HepG2 (cell line): Measurements from ENCODE around the gene INKA1. TPM values are rescaled to one million over a fixed set of nuclear protein-coding genes. Genes with fewer than 3 reads are reported as not detected.

ENCODE experiments used
- ADNP ChIP-seq: sonication (generic); formaldehyde crosslinking; IDR thresholded peaks from 2 replicates; pipeline ENCODE4 v1.4.0; 2020; ENCODE audit warnings: missing genetic modification reagents
- BATF2 ChIP-seq: sonication (generic); formaldehyde crosslinking; IDR thresholded peaks from 2 replicates; pipeline ENCODE4 v1.8.0; 2022; ENCODE audit warnings: mild to moderate bottlenecking, missing genetic modification reagents, moderate library complexity
- CEBPG ChIP-seq: IDR thresholded peaks from 2 replicates; pipeline ENCODE4 v1.6.1; 2016
- CHCHD3 ChIP-seq: sonication (generic); formaldehyde crosslinking; IDR thresholded peaks from 2 replicates; pipeline ENCODE4 v1.8.0; 2022; ENCODE audit warnings: mild to moderate bottlenecking, missing genetic modification reagents, moderate library complexity
- KDM1A ChIP-seq: IDR thresholded peaks from 2 replicates; pipeline ENCODE4 v1.6.1; 2016; ENCODE audit warnings: missing compliant biosample characterization
- ONECUT2 ChIP-seq: sonication (generic); formaldehyde crosslinking; IDR thresholded peaks from 2 replicates; pipeline ENCODE4 v1.4.0; 2020; ENCODE audit warnings: missing genetic modification reagents
- SIX4 ChIP-seq: sonication (generic); formaldehyde crosslinking; IDR thresholded peaks from 2 replicates; pipeline ENCODE4 v1.4.0; 2020; ENCODE audit warnings: missing genetic modification reagents
- TCF12 ChIP-seq, 2 experiments: fragments of 450-650 bp in 1 of 2; sonication (generic) in 1 of 2; formaldehyde crosslinking in 1 of 2; IDR thresholded peaks; 2 replicates each; pipeline versions ENCODE4 v1.6.1 to v1.8.0; 2017 to 2022; ENCODE audit warnings: antibody characterized with exemption in 1 of 2, mild to moderate bottlenecking in 1 of 2, missing genetic modification reagents in 1 of 2, moderate library complexity in 1 of 2
- THYN1 ChIP-seq: sonication (generic); formaldehyde crosslinking; IDR thresholded peaks from 2 replicates; pipeline ENCODE4 v1.8.1; 2023; ENCODE audit warnings: low read depth, mild to moderate bottlenecking, moderate library complexity, missing genetic modification reagents, borderline replicate concordance
- ZBTB42 ChIP-seq: sonication (generic); formaldehyde crosslinking; IDR thresholded peaks from 2 replicates; pipeline ENCODE4 v1.5.0; 2020; ENCODE audit warnings: mild to moderate bottlenecking, missing genetic modification reagents
- ZNF30 ChIP-seq: sonication (generic); formaldehyde crosslinking; IDR thresholded peaks from 2 replicates; pipeline ENCODE4 v1.5.0; 2020; ENCODE audit warnings: mild to moderate bottlenecking, missing genetic modification reagents
- ZNF326 ChIP-seq: sonication (generic); formaldehyde crosslinking; IDR thresholded peaks from 2 replicates; pipeline ENCODE4 v1.4.0; 2020; ENCODE audit warnings: missing genetic modification reagents, borderline replicate concordance
- ZNF383 ChIP-seq: sonication (generic); formaldehyde crosslinking; IDR thresholded peaks from 2 replicates; pipeline ENCODE4 v1.4.0; 2020; ENCODE audit warnings: missing genetic modification reagents, mild to moderate bottlenecking, borderline replicate concordance
- ZNF543 ChIP-seq: sonication (generic); formaldehyde crosslinking; IDR thresholded peaks from 2 replicates; pipeline ENCODE4 v1.4.0; 2020; ENCODE audit warnings: mild to moderate bottlenecking, missing genetic modification reagents
- ZNF570 ChIP-seq: sonication (generic); formaldehyde crosslinking; IDR thresholded peaks from 2 replicates; pipeline ENCODE4 v1.4.0; 2020; ENCODE audit warnings: mild to moderate bottlenecking, missing genetic modification reagents, borderline replicate concordance
- polyA plus RNA-seq, 8 experiments: library from polyadenylated mRNA; depleted of rRNA in 3 of 8; stranded (reverse) in 7 of 8; unstranded in 1 of 8; fragments of >200 nt; fragmentation: Illumina TruSeq in 4 of 8; extraction: Trizol in 4 of 8; gene quantifications; 2 replicates each; pipeline versions ENCODE4 v1.2.1 to v1.2.3, GENCODE V29; 2011 to 2016; ENCODE audit warnings: low read depth in 4 of 8, missing spikeins in 1 of 8, mixed read lengths in 1 of 8; ENCODE audit not compliant: insufficient read depth in 1 of 8
- total RNA-seq, 5 experiments: library from RNA; depleted of rRNA; stranded (reverse); fragments of >200 nt; fragmentation: Illumina TruSeq; extraction: Trizol; gene quantifications; 2 replicates each; pipeline ENCODE4 v1.2.3, GENCODE V29; 2016; ENCODE audit warnings: low read depth in 1 of 5
- TF ChIP-seq, protein P1 (sequence below): sonication (generic); formaldehyde crosslinking; IDR thresholded peaks from 2 replicates; pipeline ENCODE4 v1.4.0; 2020; ENCODE audit warnings: mild to moderate bottlenecking, missing genetic modification reagents
- TF ChIP-seq, protein P2 (sequence below): sonication (generic); formaldehyde crosslinking; IDR thresholded peaks from 2 replicates; pipeline ENCODE4 v1.4.0; 2020; ENCODE audit warnings: missing genetic modification reagents, borderline replicate concordance
- TF ChIP-seq, protein P3 (sequence below): fragments of 450-650 bp; IDR thresholded peaks from 2 replicates; pipeline ENCODE4 v1.6.1; 2017; ENCODE audit warnings: mild to moderate bottlenecking
- TF ChIP-seq, protein P4 (sequence below): sonication (generic); formaldehyde crosslinking; IDR thresholded peaks from 2 replicates; pipeline ENCODE4 v1.8.1; 2022; ENCODE audit warnings: mild to moderate bottlenecking, missing genetic modification reagents
- TF ChIP-seq, protein P5 (sequence below): sonication (generic); formaldehyde crosslinking; IDR thresholded peaks from 2 replicates; pipeline ENCODE4 v1.4.0; 2020; ENCODE audit warnings: missing genetic modification reagents

Gene INKA1
- total and polyA plus RNA-seq, 2 of the 13 experiments (the other 11 are each of a cell fraction or from before 2014, with no cell fraction given) = 0.22 to 0.41 TPM

GRCh38 chr3:49802719-49803464 is at the start of gene INKA1 (continued):
- TF ChIP-seq, protein P1, sequence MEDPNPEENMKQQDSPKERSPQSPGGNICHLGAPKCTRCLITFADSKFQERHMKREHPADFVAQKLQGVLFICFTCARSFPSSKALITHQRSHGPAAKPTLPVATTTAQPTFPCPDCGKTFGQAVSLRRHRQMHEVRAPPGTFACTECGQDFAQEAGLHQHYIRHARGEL (CRISPR knock-in tag) = no peak
- no peak for TF ChIP-seq ZNF30
- no peak for TF ChIP-seq ZNF383 (CRISPR knock-in tag)
- no peak for TF ChIP-seq ADNP (CRISPR knock-in tag)
- TF ChIP-seq, protein P2, sequence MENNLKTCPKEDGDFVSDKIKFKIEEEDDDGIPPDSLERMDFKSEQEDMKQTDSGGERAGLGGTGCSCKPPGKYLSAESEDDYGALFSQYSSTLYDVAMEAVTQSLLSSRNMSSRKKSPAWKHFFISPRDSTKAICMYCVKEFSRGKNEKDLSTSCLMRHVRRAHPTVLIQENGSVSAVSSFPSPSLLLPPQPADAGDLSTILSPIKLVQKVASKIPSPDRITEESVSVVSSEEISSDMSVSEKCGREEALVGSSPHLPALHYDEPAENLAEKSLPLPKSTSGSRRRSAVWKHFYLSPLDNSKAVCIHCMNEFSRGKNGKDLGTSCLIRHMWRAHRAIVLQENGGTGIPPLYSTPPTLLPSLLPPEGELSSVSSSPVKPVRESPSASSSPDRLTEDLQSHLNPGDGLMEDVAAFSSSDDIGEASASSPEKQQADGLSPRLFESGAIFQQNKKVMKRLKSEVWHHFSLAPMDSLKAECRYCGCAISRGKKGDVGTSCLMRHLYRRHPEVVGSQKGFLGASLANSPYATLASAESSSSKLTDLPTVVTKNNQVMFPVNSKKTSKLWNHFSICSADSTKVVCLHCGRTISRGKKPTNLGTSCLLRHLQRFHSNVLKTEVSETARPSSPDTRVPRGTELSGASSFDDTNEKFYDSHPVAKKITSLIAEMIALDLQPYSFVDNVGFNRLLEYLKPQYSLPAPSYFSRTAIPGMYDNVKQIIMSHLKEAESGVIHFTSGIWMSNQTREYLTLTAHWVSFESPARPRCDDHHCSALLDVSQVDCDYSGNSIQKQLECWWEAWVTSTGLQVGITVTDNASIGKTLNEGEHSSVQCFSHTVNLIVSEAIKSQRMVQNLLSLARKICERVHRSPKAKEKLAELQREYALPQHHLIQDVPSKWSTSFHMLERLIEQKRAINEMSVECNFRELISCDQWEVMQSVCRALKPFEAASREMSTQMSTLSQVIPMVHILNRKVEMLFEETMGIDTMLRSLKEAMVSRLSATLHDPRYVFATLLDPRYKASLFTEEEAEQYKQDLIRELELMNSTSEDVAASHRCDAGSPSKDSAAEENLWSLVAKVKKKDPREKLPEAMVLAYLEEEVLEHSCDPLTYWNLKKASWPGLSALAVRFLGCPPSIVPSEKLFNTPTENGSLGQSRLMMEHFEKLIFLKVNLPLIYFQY (CRISPR knock-in tag) = no peak
- no peak for TF ChIP-seq TCF12 (IDR thresholded peaks at IDR 0.05)
- TF ChIP-seq TCF12 (CRISPR knock-in tag; IDR thresholded peaks at IDR 0.05) = no peak
- TF ChIP-seq ZNF543 (CRISPR knock-in tag) = no peak
- TF ChIP-seq ZBTB42 (CRISPR knock-in tag) = no peak
- no peak for TF ChIP-seq ZNF326
- no peak for TF ChIP-seq BATF2 (CRISPR knock-in tag)
- TF ChIP-seq CHCHD3 = no peak; the same call in 1 of the 2 replicates
- TF ChIP-seq CEBPG = 0 out of 2 replicates have a peak, but pooled peaks have one; percentile 22
- TF ChIP-seq, protein P3, sequence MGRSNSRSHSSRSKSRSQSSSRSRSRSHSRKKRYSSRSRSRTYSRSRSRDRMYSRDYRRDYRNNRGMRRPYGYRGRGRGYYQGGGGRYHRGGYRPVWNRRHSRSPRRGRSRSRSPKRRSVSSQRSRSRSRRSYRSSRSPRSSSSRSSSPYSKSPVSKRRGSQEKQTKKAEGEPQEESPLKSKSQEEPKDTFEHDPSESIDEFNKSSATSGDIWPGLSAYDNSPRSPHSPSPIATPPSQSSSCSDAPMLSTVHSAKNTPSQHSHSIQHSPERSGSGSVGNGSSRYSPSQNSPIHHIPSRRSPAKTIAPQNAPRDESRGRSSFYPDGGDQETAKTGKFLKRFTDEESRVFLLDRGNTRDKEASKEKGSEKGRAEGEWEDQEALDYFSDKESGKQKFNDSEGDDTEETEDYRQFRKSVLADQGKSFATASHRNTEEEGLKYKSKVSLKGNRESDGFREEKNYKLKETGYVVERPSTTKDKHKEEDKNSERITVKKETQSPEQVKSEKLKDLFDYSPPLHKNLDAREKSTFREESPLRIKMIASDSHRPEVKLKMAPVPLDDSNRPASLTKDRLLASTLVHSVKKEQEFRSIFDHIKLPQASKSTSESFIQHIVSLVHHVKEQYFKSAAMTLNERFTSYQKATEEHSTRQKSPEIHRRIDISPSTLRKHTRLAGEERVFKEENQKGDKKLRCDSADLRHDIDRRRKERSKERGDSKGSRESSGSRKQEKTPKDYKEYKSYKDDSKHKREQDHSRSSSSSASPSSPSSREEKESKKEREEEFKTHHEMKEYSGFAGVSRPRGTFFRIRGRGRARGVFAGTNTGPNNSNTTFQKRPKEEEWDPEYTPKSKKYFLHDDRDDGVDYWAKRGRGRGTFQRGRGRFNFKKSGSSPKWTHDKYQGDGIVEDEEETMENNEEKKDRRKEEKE = no peak
- no peak for TF ChIP-seq SIX4 (CRISPR knock-in tag)
- TF ChIP-seq, protein P4, sequence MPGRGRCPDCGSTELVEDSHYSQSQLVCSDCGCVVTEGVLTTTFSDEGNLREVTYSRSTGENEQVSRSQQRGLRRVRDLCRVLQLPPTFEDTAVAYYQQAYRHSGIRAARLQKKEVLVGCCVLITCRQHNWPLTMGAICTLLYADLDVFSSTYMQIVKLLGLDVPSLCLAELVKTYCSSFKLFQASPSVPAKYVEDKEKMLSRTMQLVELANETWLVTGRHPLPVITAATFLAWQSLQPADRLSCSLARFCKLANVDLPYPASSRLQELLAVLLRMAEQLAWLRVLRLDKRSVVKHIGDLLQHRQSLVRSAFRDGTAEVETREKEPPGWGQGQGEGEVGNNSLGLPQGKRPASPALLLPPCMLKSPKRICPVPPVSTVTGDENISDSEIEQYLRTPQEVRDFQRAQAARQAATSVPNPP (CRISPR knock-in tag) = no peak
- TF ChIP-seq, protein P5, sequence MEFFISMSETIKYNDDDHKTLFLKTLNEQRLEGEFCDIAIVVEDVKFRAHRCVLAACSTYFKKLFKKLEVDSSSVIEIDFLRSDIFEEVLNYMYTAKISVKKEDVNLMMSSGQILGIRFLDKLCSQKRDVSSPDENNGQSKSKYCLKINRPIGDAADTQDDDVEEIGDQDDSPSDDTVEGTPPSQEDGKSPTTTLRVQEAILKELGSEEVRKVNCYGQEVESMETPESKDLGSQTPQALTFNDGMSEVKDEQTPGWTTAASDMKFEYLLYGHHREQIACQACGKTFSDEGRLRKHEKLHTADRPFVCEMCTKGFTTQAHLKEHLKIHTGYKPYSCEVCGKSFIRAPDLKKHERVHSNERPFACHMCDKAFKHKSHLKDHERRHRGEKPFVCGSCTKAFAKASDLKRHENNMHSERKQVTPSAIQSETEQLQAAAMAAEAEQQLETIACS = no peak
- no peak for TF ChIP-seq THYN1 (CRISPR knock-in tag)
- TF ChIP-seq ONECUT2 = no peak
- no peak for TF ChIP-seq ZNF570 (CRISPR knock-in tag)
- no peak for TF ChIP-seq KDM1A (CRISPR knock-in tag)
